IPS-18a (cell line): ENCODE data around the gene TH.
"Not testable (repeated sequence)": the region's sequence is repeated elsewhere in the genome, so short reads cannot be mapped to it uniquely, and the experiment has no call there.

Experiments
- H3K27ac ChIP-seq: one replicate; pipeline ENCODE4 v1.5.1; 2013; ENCODE audit warnings: low read length
- H3K27me3 ChIP-seq: one replicate; pipeline ENCODE4 v1.6.1; 2013; ENCODE audit warnings: mild to moderate bottlenecking, low read length; ENCODE audit not compliant: control insufficient read depth, insufficient read depth
- H3K36me3 ChIP-seq: one replicate; pipeline ENCODE4 v1.6.1; 2013; ENCODE audit warnings: low read depth, low read length; ENCODE audit not compliant: control insufficient read depth
- H3K4me1 ChIP-seq: one replicate; pipeline ENCODE4 v1.6.1; 2013; ENCODE audit warnings: low read depth, low read length; ENCODE audit not compliant: control insufficient read depth
- H3K4me3 ChIP-seq: one replicate; pipeline ENCODE4 v1.5.1; 2013; ENCODE audit warnings: low read length
- H3K9ac ChIP-seq: one replicate; pipeline ENCODE4 v1.6.1; 2013; ENCODE audit warnings: mild to moderate bottlenecking, low read length, moderate library complexity
- H3K9me3 ChIP-seq: one replicate; pipeline ENCODE4 v1.6.1; 2013; ENCODE audit warnings: low read depth, low read length; ENCODE audit not compliant: control insufficient read depth

TH gene

DNA sequence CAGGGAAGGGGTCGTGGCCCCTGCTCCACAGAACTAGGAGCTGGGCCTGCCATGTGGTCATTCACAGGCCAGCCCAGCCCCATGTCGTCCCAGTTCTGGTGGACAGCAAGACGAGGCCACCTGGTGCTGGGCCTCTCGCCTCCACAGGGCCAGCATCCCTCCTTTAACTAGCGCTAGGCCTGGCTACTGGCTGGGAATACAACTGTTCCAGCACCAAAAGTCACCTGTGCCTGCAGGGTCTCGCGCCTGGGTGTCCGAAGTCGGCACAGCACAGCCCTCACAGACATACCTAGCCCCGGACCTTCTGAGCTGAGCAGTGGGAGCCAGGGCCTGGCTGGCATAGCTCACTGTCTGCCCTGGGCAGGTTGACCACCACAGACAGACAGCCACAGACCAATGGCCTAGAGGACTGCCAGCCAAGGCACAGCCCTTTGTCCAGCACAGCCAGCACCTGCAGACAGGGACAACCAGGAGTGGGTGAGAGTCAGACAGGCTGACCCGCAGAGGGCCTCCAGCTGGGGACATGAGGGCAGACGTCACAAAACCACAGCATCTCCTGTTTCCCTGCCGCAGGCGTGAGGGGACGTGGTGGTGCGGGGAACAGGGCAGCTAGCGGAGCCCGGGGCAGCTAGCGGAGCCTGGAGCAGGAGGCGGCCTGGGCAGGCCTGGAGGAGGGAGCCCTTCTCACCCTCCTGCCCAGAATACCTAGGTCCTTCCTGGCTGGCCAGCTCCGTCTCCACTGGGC lies 27.2 kb upstream of the TH start:
- Histone ChIP-seq H3K4me3 (no peak overlapping the region), H3K9ac (no peak overlapping the region), H3K4me1 (no peaks in the 10 kb centered on the region), H3K27ac (no peak overlapping the region), H3K9me3 (no peaks in the 10 kb centered on the region), H3K27me3 (peaks cover 9% of the 10 kb centered on the region), H3K36me3 (no peaks in the 10 kb centered on the region)

DNA sequence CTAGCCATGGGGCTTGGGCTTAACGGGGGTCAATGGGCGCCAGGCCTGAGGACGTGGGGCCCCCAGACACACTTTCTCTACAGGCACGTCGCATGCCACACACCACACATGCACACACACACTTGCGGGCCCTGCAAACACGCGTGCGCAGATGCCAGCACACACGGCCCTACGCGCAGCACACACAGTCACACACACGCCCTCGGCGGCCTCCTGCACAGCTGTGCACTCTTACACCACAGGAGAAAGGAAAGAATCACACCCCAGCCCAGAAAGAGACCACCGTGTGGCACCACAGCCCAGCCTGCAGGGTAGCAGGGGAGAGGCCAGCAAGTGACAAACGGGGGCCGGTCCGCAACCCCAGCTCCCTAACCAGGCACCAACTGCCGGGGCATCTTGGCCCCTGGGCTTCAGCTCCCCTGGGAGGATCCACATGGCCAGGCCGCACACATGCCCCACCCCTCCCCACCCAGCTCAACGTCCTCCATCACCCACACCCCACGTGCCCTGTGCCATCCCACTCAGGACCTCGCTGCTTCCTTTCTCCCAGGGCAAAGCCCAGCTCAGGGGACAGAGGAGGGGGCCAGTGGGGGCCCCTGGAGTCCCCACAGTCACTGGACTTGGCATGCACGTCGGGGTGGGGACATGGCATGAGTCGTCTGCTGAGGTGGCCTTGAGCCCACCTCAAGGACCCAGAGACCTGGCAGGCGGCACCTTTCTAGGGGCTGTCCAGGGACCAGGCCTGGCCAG lies 26.3 kb upstream of the TH start:
- Histone ChIP-seq H3K4me3 (no peak overlapping the region), H3K36me3 (no peaks in the 10 kb centered on the region), H3K27ac (no peak overlapping the region), H3K9ac (no peak overlapping the region), H3K4me1 (no peaks in the 10 kb centered on the region), H3K27me3 (peaks cover 9% of the 10 kb centered on the region), H3K9me3 (no peaks in the 10 kb centered on the region)

- Histone ChIP-seq H3K4me3 (no peak overlapping the region), H3K4me1 (no peaks in the 10 kb centered on the region), H3K27me3 (peaks cover 9% of the 10 kb centered on the region), H3K9me3 (no peaks in the 10 kb centered on the region), H3K36me3 (no peaks in the 10 kb centered on the region), H3K27ac (no peak overlapping the region), H3K9ac (no peak overlapping the region)
These were observed 25.6 kb upstream of the TH start for GRCh38 chr11:2196970-2197770.

DNA sequence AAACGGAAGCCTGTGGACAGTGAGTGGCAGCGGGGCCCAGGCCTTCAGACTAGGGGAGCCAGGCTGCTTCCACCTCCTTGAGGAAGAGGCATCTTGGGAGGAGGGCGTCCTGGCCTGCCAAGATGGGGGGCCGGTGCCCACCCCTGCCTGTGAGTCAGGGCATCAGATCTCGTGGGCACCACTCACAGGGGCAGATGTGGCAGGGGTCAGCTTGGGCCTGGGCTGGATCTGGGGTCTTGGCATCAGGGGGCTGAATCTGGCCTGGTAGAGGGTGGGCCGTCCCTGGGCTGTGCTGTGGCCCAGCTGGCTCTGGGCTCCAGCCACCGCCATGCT lies 24.1 kb upstream of the TH start:
- Histone ChIP-seq H3K9ac (no peak overlapping the region), H3K9me3 (no peaks in the 10 kb centered on the region), H3K4me3 (no peak overlapping the region), H3K36me3 (no peaks in the 10 kb centered on the region), H3K27me3 (peaks cover 9% of the 10 kb centered on the region), H3K27ac (no peak overlapping the region), H3K4me1 (no peaks in the 10 kb centered on the region)

DNA sequence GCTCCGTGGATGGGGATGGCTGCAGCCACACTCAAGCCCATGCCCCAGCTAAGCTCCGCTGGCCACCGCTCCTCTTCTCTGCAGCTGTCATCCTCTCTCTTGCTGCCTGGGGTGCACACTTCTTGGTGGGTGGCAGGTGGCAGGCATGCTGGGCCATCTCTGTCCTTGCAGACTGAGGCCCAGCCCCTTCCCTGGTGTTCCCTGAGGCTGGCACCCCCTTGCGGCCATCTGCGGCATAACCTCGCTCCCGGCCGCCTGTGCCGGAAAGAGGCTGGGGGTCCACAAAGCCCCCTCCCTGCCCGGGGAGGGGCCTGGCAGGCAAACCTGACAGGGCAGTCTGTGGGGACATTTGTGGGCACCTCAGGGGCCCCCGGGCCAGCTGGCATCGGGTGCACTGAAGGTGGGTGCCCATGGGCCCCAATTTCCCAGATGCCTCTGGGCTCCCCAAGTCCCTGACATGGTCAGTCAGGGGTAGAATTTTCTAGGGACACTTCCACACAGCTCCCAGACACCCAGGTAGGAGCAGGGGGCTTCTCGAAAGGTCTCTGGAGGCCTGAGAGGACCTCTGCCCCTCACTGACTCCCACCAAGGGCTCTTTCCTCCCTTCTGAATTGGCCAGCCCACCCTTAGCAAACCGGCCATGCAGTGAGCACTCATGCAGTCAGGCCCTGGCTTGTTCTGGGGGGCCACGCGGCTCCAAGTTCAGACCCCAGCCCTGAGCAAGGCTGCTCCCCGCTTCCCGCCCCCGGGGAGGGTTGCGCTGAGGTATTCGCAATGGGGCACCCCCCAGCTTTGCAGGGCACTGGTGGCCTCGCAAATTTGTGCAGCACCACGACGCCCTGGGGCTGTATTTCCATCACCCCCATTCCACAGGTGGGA lies 23.5 kb upstream of the TH start:
- Histone ChIP-seq H3K4me1 (no peaks in the 10 kb centered on the region), H3K9me3 (no peaks in the 10 kb centered on the region), H3K4me3 (no peak overlapping the region), H3K27ac (no peak overlapping the region), H3K9ac (no peak overlapping the region), H3K36me3 (no peaks in the 10 kb centered on the region), H3K27me3 (peaks cover 9% of the 10 kb centered on the region)

GRCh38 chr11:2193888-2194595 lies 22.4 kb upstream of the TH start:
- not testable (repeated sequence) for H3K27me3 ChIP-seq, H3K36me3 ChIP-seq, H3K4me1 ChIP-seq, H3K9ac ChIP-seq, H3K4me3 ChIP-seq, H3K9me3 ChIP-seq, H3K27ac ChIP-seq

- H3K27ac ChIP-seq: no peak overlapping the region
- no peaks in the 10 kb centered on the region for H3K4me1 ChIP-seq
- no peak overlapping the region for H3K4me3 ChIP-seq
- no peaks in the 10 kb centered on the region for H3K36me3 ChIP-seq
- H3K9me3 ChIP-seq: no peaks in the 10 kb centered on the region
- H3K9ac ChIP-seq: no peak overlapping the region
- peaks cover 9% of the 10 kb centered on the region for H3K27me3 ChIP-seq
These were observed 21.7 kb upstream of the TH start for GRCh38 chr11:2193099-2193887.

DNA sequence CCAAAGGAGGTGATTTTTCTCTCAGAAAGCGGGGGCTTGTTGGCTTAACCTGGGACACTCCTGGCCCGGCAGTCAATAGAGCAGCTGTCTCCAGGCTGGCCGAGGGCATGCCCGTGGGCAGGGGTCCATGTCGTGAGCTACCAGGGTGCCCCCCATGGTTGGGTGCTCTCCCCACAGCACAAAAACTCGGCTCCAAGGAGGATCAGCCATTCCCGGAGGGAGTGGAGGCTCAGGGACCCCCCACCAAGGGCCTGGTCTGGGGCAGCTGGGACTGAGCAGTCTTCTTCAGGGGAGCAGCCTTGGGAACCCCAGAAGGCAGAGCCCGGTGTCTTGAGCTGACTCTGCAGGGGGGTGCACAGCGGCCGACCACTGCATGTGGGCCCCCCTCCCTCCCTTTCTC lies 20.8 kb upstream of the TH start:
- H3K4me3 ChIP-seq: no peak overlapping the region
- no peak overlapping the region for H3K9ac ChIP-seq
- no peaks in the 10 kb centered on the region for H3K9me3 ChIP-seq
- peaks cover 9% of the 10 kb centered on the region for H3K27me3 ChIP-seq
- H3K4me1 ChIP-seq: no peaks in the 10 kb centered on the region
- H3K27ac ChIP-seq: no peak overlapping the region
- no peaks in the 10 kb centered on the region for H3K36me3 ChIP-seq

- H3K36me3 ChIP-seq: no peaks in the 10 kb centered on the region
- peaks cover 9% of the 10 kb centered on the region for H3K27me3 ChIP-seq
- H3K4me1 ChIP-seq: no peaks in the 10 kb centered on the region
- no peak overlapping the region for H3K4me3 ChIP-seq
- H3K9ac ChIP-seq: no peak overlapping the region
- H3K9me3 ChIP-seq: no peaks in the 10 kb centered on the region
- H3K27ac ChIP-seq: no peak overlapping the region
These were observed 20.3 kb upstream of the TH start for GRCh38 chr11:2191883-2192282.

DNA sequence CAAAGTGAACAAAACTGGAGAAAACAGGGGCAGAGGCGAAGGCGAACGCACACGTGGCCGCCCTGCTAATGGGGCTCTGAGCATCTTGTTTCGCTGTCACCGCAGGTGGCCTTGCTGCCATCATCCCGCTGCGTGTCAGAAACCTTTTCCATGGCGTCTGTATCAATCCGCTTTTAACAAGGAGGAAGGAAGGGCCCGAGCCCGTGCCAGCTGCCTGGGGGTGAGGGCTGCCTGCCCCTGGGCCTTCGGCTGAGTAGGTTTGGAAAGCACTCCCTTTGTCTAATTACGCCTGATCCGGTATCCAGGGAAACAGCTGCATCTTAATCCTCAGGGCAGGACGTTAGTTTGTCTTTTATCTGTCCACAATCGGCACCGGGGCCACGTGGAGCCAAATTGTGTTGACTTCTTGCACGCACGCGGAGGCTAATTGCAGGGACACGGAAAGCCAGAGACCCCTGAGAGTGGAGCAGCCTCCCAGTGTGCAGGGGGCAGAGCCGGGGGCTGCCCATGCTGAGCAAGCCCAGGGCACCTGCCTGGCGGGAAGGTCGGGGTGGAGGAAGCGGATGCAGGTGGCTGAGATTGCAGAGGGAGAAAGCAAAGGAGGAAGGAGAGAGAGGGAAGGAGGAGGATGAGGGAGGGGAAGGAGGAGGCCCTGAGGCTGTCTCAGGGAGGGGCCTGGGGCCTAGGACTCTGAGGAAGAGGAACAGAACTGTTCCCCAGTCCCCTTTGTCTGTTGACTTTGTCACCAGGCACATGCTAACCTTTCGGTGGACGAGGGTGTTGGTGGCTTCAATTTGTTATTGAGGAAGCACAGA lies 19.2 kb upstream of the TH start:
- no peak overlapping the region for H3K9ac ChIP-seq
- H3K4me1 ChIP-seq: no peaks in the 10 kb centered on the region
- H3K27me3 ChIP-seq: no peaks in the 10 kb centered on the region
- H3K27ac ChIP-seq: no peak overlapping the region
- H3K9me3 ChIP-seq: no peaks in the 10 kb centered on the region
- H3K4me3 ChIP-seq: no peak overlapping the region
- no peaks in the 10 kb centered on the region for H3K36me3 ChIP-seq
